Body of pancreas (tissue), 4 donors: ENCODE data around the gene NPY5R. TPM values are rescaled to one million over a fixed set of nuclear protein-coding genes. Genes with fewer than 3 reads are reported as not detected.

Source experiments
- ATAC-seq: fragments of 150-250 bp; one replicate; pipeline ENCODE4 v1.9.1; 2016
- DNase-seq, 4 donors: peaks; one replicate each; pipeline ENCODE4 v3.0.0-alpha.2; 2019
- H3K27ac ChIP-seq, 4 donors: fragments of 200-600 bp; sonication (generic); 1 replicate in 3 of 4; 2 replicates in 1 of 4; pipeline versions ENCODE4 v1.5.1 to v1.6.1; 2016 to 2019; ENCODE audit warnings: mild to moderate bottlenecking in 1 of 4, mixed read lengths in 1 of 4, moderate library complexity in 1 of 4
- H3K27me3 ChIP-seq, 2 donors: fragments of 200-600 bp; sonication (generic); one replicate each; pipeline ENCODE4 v1.6.0; 2016; ENCODE audit warnings: mild to moderate bottlenecking in 1 of 2
- H3K36me3 ChIP-seq, 2 donors: fragments of 200-600 bp; sonication (generic); replicated peaks in 1 of 2; 2 replicates each; pipeline ENCODE4 v1.5.1; 2016; ENCODE audit warnings: low read depth in 2 of 2; ENCODE audit not compliant: insufficient read depth in 1 of 2
- H3K4me1 ChIP-seq: fragments of 200-600 bp; sonication (generic); one replicate; pipeline ENCODE4 v1.6.0; 2016
- H3K4me3 ChIP-seq, 2 donors: fragments of 200-600 bp; sonication (generic); 1 replicate in 1 of 2; 2 replicates in 1 of 2; pipeline ENCODE4 v1.5.1; 2016 to 2019
- H3K9me3 ChIP-seq, 3 donors: fragments of 200-600 bp; sonication (generic); 1 replicate in 2 of 3; 2 replicates in 1 of 3; pipeline ENCODE4 v1.5.1; 2016
- POLR2A ChIP-seq, 3 donors: fragments of 450-650 bp; IDR thresholded peaks; one replicate each; pipeline ENCODE4 v1.6.1; 2016; ENCODE audit warnings: antibody characterized with exemption in 3 of 3, mild to moderate bottlenecking in 2 of 3
- WGBS, 2 donors: methylation state at CpG; one replicate each; pipeline ENCODE4 v1.1.5; 2017; 5-methylcytosine and 5-hydroxymethylcytosine counted together
- intact Hi-C: fragments of 100-400 bp; cut with DNase I; formaldehyde crosslinking; loops from one replicate; pipeline ENCODE4 v1.15.1; 2023
- total RNA-seq, 2 donors: library from RNA; depleted of rRNA; stranded (reverse); fragments of >200 nt; gene quantifications; one replicate each; pipeline ENCODE4 v1.1.0, GENCODE V29; 2016
- TF ChIP-seq, protein P1 (sequence below), 7 experiments: fragments of 450-650 bp in 4 of 7; fragments of 200-600 bp in 3 of 7; sonication (generic) in 3 of 7; IDR thresholded peaks; one replicate each; pipeline ENCODE4 v1.5.1; 2016 to 2019; ENCODE audit warnings: antibody characterized with exemption in 7 of 7

The NPY5R gene
- total RNA-seq, 2 donors from 2014 or later, result 0.52 TPM; not detected in 1

GRCh38 chr4:163392328-163392727, 48.6 kb downstream of the NPY5R start:
- Histone ChIP-seq H3K4me1 (no peaks in the 10 kb centered on the region), H3K27me3 (no peaks in the 10 kb centered on the region), H3K4me3 (no peak overlapping the region), H3K9me3 (no peaks in the 10 kb centered on the region), H3K36me3 (no peaks in the 10 kb centered on the region), H3K27ac (no peak overlapping the region)
- intact Hi-C loops, result no loop called here
- ATAC-seq (no peak), DNase-seq (no peak)
- TF ChIP-seq POLR2A (IDR thresholded peaks at IDR 0.05), result no peak
- TF ChIP-seq, protein P1, sequence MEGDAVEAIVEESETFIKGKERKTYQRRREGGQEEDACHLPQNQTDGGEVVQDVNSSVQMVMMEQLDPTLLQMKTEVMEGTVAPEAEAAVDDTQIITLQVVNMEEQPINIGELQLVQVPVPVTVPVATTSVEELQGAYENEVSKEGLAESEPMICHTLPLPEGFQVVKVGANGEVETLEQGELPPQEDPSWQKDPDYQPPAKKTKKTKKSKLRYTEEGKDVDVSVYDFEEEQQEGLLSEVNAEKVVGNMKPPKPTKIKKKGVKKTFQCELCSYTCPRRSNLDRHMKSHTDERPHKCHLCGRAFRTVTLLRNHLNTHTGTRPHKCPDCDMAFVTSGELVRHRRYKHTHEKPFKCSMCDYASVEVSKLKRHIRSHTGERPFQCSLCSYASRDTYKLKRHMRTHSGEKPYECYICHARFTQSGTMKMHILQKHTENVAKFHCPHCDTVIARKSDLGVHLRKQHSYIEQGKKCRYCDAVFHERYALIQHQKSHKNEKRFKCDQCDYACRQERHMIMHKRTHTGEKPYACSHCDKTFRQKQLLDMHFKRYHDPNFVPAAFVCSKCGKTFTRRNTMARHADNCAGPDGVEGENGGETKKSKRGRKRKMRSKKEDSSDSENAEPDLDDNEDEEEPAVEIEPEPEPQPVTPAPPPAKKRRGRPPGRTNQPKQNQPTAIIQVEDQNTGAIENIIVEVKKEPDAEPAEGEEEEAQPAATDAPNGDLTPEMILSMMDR (IDR thresholded peaks at IDR 0.05), result no peak
- 64 to 81% methylated on average over 4 of the region's 4 CpGs for WGBS, 2 donors

DNA sequence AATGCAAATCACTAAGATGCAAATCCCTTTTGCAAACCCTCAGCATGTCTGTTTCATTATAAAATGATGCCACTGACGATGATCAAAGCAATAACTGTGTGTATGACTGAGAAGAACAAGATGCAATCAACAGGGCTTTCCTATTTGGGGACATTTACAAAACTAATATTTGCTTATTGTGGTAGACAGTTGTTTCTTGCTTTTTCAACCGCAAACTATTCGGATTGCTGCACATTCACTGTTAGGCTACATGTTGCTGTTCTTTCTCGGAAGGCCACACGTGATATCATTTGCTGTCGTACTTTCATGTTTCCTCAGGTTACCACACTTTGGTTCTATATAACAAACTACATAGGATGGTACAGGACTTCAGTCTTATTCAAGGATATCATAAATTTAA, 49.8 kb downstream of the NPY5R start:
- no peak overlapping the region for H3K4me3 ChIP-seq
- no peaks in the 10 kb centered on the region for H3K36me3 ChIP-seq
- H3K27me3 ChIP-seq, result no peaks in the 10 kb centered on the region
- no peak for DNase-seq
- H3K4me1 ChIP-seq, result no peaks in the 10 kb centered on the region
- intact Hi-C loops, result no loop called here
- ATAC-seq, result no peak
- H3K27ac ChIP-seq, result no peak overlapping the region
- H3K9me3 ChIP-seq, result no peaks in the 10 kb centered on the region
- TF ChIP-seq, protein P1 (IDR thresholded peaks at IDR 0.05), result no peak
- TF ChIP-seq POLR2A (IDR thresholded peaks at IDR 0.05), result no peak
- 75 to 84% methylated on average over 6 of the region's 6 CpGs for WGBS, 2 donors

DNA sequence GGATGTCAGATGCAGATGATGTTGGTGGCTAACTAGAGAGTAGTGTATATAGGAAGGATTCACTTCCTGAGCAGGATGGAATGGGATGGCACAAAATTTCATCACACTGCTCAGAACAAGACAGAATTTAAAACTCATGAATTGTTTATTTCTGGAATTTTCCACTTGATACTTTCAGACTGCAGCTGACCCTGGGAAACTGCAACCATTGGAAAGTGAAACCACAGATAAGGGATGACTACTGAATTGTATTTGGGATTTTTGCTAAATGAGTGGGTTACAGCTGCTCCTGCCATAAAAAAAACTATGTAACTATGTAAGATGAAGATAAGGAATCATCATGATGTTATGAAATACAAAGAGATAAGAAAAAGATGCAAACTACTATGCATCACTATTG, 51.4 kb downstream of the NPY5R start:
- no peak for DNase-seq
- Histone ChIP-seq H3K4me1 (no peaks in the 10 kb centered on the region), H3K27ac (no peak overlapping the region), H3K4me3 (no peak overlapping the region), H3K9me3 (no peaks in the 10 kb centered on the region), H3K36me3 (no peaks in the 10 kb centered on the region), H3K27me3 (no peaks in the 10 kb centered on the region)
- TF ChIP-seq POLR2A (IDR thresholded peaks at IDR 0.05), result no peak
- TF ChIP-seq, protein P1 (IDR thresholded peaks at IDR 0.05), result no peak
- ATAC-seq, result no peak
- intact Hi-C loops, result no loop called here

DNA sequence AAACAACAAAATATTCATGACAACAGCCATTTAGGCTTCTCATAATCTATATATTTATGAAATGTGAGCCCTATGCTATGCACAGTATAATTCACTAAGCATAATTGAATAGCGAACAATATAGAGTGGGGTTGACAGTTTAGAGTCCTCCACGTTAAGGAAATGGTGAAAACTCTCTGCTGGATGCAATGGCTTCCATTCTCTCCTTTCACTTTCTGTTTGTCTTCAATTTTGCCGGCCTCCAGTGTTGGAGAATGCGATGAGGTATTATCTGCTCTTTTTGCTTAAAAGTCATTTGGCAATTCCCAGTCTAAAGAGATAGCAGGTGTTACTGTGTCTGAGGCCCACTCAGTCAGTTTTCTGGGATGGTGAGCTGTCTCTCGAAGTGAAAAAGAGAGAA, 52.1 kb downstream of the NPY5R start:
- 52 to 55% methylated on average over 5 of the region's 5 CpGs for WGBS, 2 donors
- Histone ChIP-seq H3K4me1 (no peaks in the 10 kb centered on the region), H3K27ac (no peak overlapping the region), H3K27me3 (no peaks in the 10 kb centered on the region), H3K36me3 (no peaks in the 10 kb centered on the region), H3K4me3 (no peak overlapping the region), H3K9me3 (no peaks in the 10 kb centered on the region)
- ATAC-seq (no peak), DNase-seq (no peak)
- intact Hi-C loops, result no loop called here
- no peak for TF ChIP-seq POLR2A (IDR thresholded peaks at IDR 0.05)
- TF ChIP-seq, protein P1 (IDR thresholded peaks at IDR 0.05), result no peak

GRCh38 chr4:163398238-163398637, 54.5 kb downstream of the NPY5R start:
- no peak for TF ChIP-seq POLR2A (IDR thresholded peaks at IDR 0.05)
- no peak for ATAC-seq
- Histone ChIP-seq H3K4me1 (no peaks in the 10 kb centered on the region), H3K9me3 (no peaks in the 10 kb centered on the region), H3K36me3 (no peaks in the 10 kb centered on the region), H3K4me3 (no peak overlapping the region), H3K27me3 (no peaks in the 10 kb centered on the region), H3K27ac (no peak overlapping the region)
- intact Hi-C loops, result no loop called here
- no peak for DNase-seq
